Sigmoid colon (tissue), 7 donors: ENCODE results near the gene LYPD6. TPM values are rescaled to one million over a fixed set of nuclear protein-coding genes. Genes with fewer than 3 reads are reported as not detected.

Source experiments
- DNase-seq: peaks from one replicate; pipeline ENCODE4 v3.0.0-alpha.2; 2019
- H3K27ac ChIP-seq, 4 donors: fragments of 200-600 bp; sonication (generic); one replicate each; pipeline ENCODE4 v1.5.1; 2016 to 2019; ENCODE audit warnings: mild to moderate bottlenecking in 1 of 4
- H3K27me3 ChIP-seq, 3 donors: fragments of 200-600 bp; sonication (generic); one replicate each; pipeline ENCODE4 v1.5.1; 2019; ENCODE audit warnings: mild to moderate bottlenecking in 1 of 3
- H3K36me3 ChIP-seq, 4 donors: fragments of 200-600 bp; sonication (generic); one replicate each; pipeline ENCODE4 v1.5.1; 2016 to 2019
- H3K4me1 ChIP-seq, 4 donors: fragments of 200-600 bp; sonication (generic); one replicate each; pipeline ENCODE4 v1.5.1; 2017 to 2019
- H3K4me3 ChIP-seq, 4 donors: fragments of 200-600 bp; sonication (generic); one replicate each; pipeline ENCODE4 v1.5.1; 2017 to 2019; ENCODE audit warnings: mild to moderate bottlenecking in 2 of 4, moderate library complexity in 1 of 4
- H3K9me3 ChIP-seq, 4 donors: fragments of 200-600 bp in 3 of 4; sonication (generic) in 3 of 4; one replicate each; pipeline versions ENCODE4 v1.5.1 to v1.6.1; 2013 to 2019
- CTCF ChIP-seq, 4 experiments: fragments of 450-650 bp in 3 of 4; fragments of 200-600 bp in 1 of 4; IDR thresholded peaks; one replicate each; pipeline ENCODE4 v1.5.1; 2016 to 2019; ENCODE audit warnings: antibody characterized with exemption in 4 of 4, mild to moderate bottlenecking in 3 of 4, moderate library complexity in 2 of 4
- EP300 ChIP-seq, 4 donors: sonication (generic); formaldehyde crosslinking; IDR thresholded peaks; one replicate each; pipeline ENCODE4 v1.6.1; 2017; ENCODE audit warnings: antibody characterized with exemption in 4 of 4
- POLR2A ChIP-seq, 2 donors: fragments of 450-650 bp; IDR thresholded peaks; one replicate each; pipeline ENCODE4 v1.6.1; 2016; ENCODE audit warnings: antibody characterized with exemption in 2 of 2, mild to moderate bottlenecking in 2 of 2, moderate library complexity in 2 of 2
- POLR2AphosphoS5 ChIP-seq, 4 donors: sonication (generic); formaldehyde crosslinking; IDR thresholded peaks; one replicate each; pipeline ENCODE4 v1.6.1; 2017; ENCODE audit warnings: antibody characterized with exemption in 4 of 4
- WGBS, 2 donors: extraction: QIAGEN DNeasy Blood & Tissue Kit; methylation state at CpG; one replicate each; pipeline ENCODE4 v1.1.7; 2013; 5-methylcytosine and 5-hydroxymethylcytosine counted together
- intact Hi-C: fragments of 100-400 bp; cut with DNase I; formaldehyde crosslinking; loops from one replicate; pipeline ENCODE4 v1.15.1; 2023
- polyA plus RNA-seq, 3 donors: library from polyadenylated mRNA; stranded (reverse); fragments of 200-250 nt; gene quantifications; one replicate each; pipeline ENCODE4 v1.2.3, GENCODE V29; 2013
- total RNA-seq, 4 donors: library from RNA; depleted of rRNA; stranded (reverse); fragments of >200 nt; gene quantifications; one replicate each; pipeline ENCODE4 v1.1.0, GENCODE V29; 2016
- donor health status: healthy with polysubstance abuse.
- donor health status: Bipolar disorder and iron deficiency.
- donor health status: healthy.

The LYPD6 gene
- total and polyA plus RNA-seq, 7 donors: 1.0 to 2.0 (median 1.4) TPM

DNA sequence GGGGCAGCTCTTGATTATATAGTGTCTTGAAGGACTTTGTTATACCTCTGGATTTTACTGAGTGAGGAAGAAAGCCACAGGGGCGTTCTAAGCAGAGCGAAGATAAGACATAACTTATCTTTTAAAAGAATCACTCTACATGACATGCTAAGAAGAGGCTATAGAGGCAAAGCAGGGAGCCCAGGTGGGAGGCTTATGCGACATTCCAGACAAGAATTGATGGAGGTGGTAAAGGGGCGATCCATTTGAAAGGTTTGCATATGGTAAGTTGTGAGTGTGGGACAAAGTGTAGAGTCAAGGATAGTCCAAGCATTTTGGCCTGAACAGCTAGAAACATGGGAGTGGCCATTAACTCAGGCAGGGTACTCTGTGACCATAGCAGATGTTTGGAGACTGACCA lies 49.8 kb downstream of the LYPD6 start:
- Histone ChIP-seq H3K4me1 (peaks cover 0 to 7% (median 0%) of the 10 kb centered on the region in 4 donors), H3K27me3 (no peaks in the 10 kb centered on the region), H3K36me3 (no peaks in the 10 kb centered on the region), H3K27ac (no peak overlapping the region), H3K4me3 (no peak overlapping the region), H3K9me3 (no peaks in the 10 kb centered on the region)
- TF ChIP-seq POLR2AphosphoS5 (IDR thresholded peaks at IDR 0.05) (no peak), CTCF (IDR thresholded peaks at IDR 0.05) (no peak), POLR2A (IDR thresholded peaks at IDR 0.05) (no peak), EP300 (IDR thresholded peaks at IDR 0.05) (no peak)
- DNase-seq: no peak
- intact Hi-C loops: no loop called here
- 89 to 92% methylated on average over 4 of the region's 4 CpGs for WGBS, 2 donors

DNA sequence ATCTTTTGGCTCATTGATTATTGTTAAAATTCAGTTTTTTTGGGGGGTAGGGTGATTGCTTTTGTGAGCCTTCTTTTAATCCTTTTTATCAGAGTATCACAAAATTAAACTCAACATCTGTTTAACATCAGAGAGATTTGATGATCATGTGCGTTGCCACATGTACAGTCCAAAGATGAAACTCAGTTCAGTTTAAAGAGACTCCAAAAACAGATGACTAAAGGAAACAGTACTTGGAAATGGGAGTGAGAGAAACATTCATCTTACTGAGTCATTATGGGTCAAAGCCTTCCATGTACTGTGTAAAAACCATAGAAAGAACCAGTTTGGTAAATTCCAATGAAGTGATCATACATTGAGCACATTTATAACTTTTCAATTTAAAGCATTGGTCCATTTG lies 53.0 kb downstream of the LYPD6 start:
- H3K27me3 ChIP-seq: no peaks in the 10 kb centered on the region
- TF ChIP-seq POLR2A (IDR thresholded peaks at IDR 0.05): no peak
- TF ChIP-seq POLR2AphosphoS5 (IDR thresholded peaks at IDR 0.05): no peak
- no peak for TF ChIP-seq CTCF (IDR thresholded peaks at IDR 0.05)
- TF ChIP-seq EP300 (IDR thresholded peaks at IDR 0.05): no peak
- H3K4me1 ChIP-seq: no peaks in the 10 kb centered on the region
- DNase-seq: no peak
- 77 to 81% methylated on average over 1 of the region's 1 CpG for whole genome bisulfite sequencing, 2 donors
- no peak overlapping the region for H3K4me3 ChIP-seq
- no peak overlapping the region for H3K27ac ChIP-seq
- intact Hi-C loops: no loop called here
- no peaks in the 10 kb centered on the region for H3K36me3 ChIP-seq
- H3K9me3 ChIP-seq: no peaks in the 10 kb centered on the region

- Histone ChIP-seq H3K4me1 (no peaks in the 10 kb centered on the region), H3K27ac (no peak overlapping the region), H3K9me3 (no peaks in the 10 kb centered on the region), H3K27me3 (no peaks in the 10 kb centered on the region), H3K36me3 (no peaks in the 10 kb centered on the region), H3K4me3 (no peak overlapping the region)
- 42 to 55% methylated on average over 1 of the region's 1 CpG for WGBS, 2 donors
- intact Hi-C loops: no loop called here
- TF ChIP-seq EP300 (IDR thresholded peaks at IDR 0.05) (no peak), POLR2A (IDR thresholded peaks at IDR 0.05) (no peak), POLR2AphosphoS5 (IDR thresholded peaks at IDR 0.05) (no peak), CTCF (IDR thresholded peaks at IDR 0.05) (no peak)
- DNase-seq: no peak
Observed at GRCh38 chr2:149385350-149385749, 55.0 kb downstream of the LYPD6 start.

GRCh38 chr2:149387411-149387810 lies 57.0 kb downstream of the LYPD6 start:
- Histone ChIP-seq H3K9me3 (no peaks in the 10 kb centered on the region), H3K36me3 (no peaks in the 10 kb centered on the region), H3K4me1 (no peaks in the 10 kb centered on the region), H3K27ac (no peak overlapping the region), H3K4me3 (no peak overlapping the region), H3K27me3 (no peaks in the 10 kb centered on the region)
- DNase-seq: no peak
- TF ChIP-seq POLR2A (IDR thresholded peaks at IDR 0.05) (no peak), CTCF (IDR thresholded peaks at IDR 0.05) (no peak), POLR2AphosphoS5 (IDR thresholded peaks at IDR 0.05) (no peak), EP300 (IDR thresholded peaks at IDR 0.05) (no peak)
- WGBS, 2 donors: 73 to 91% methylated on average over 2 of the region's 2 CpGs
- intact Hi-C loops: no loop called here

- intact Hi-C loops: no loop called here
- TF ChIP-seq POLR2AphosphoS5 (IDR thresholded peaks at IDR 0.05) (no peak), POLR2A (IDR thresholded peaks at IDR 0.05) (no peak), CTCF (IDR thresholded peaks at IDR 0.05) (no peak), EP300 (IDR thresholded peaks at IDR 0.05) (no peak)
- Histone ChIP-seq H3K27ac (no peak overlapping the region), H3K4me1 (no peaks in the 10 kb centered on the region), H3K36me3 (no peaks in the 10 kb centered on the region), H3K27me3 (no peaks in the 10 kb centered on the region), H3K4me3 (no peak overlapping the region), H3K9me3 (no peaks in the 10 kb centered on the region)
- WGBS, 2 donors: 59 to 62% methylated on average over 2 of the region's 2 CpGs
- no peak for DNase-seq
Observed at GRCh38 chr2:149388120-149388816, 57.9 kb downstream of the LYPD6 start.
